ENCODE measurements around the gene CELF2. TPM values are rescaled to one million over a fixed set of nuclear protein-coding genes. Genes with fewer than 3 reads are reported as not detected.
A peak's percentile ranks its signal among the peaks of the same experiment; 100 is the strongest.
"Not testable (repeated sequence)": the region's sequence is repeated elsewhere in the genome, so short reads cannot be mapped to it uniquely, and the experiment has no call there.

The CELF2 gene
- polyA plus RNA-seq (ENCODE audit: insufficient read length in 3 of 3), result 10 to 100 TPM; 11.2 to 11.8 (median 11.5) TPM
- long read RNA-seq, donor 1, result 0 reads
- long read RNA-seq, donor 2, result 0 reads
- long read RNA-seq, donor 3, partial matches to known transcripts, result 0 of 1 reads
- long read RNA-seq, donor 3, other reads (novel, unspliced or antisense), result 0 of 1 reads
- long read RNA-seq, donor 4, result 0 reads
- long read RNA-seq, donor 5, result 0 reads
- long read RNA-seq, donor 6, result 0 reads
- long read RNA-seq, donor 7, result 0 reads
- long read RNA-seq, donor 8, partial matches to known transcripts, result 5 of 5 reads
- long read RNA-seq, donor 8, other reads (novel, unspliced or antisense), result 0 of 5 reads
- long read RNA-seq, donor 9, partial matches to known transcripts, result 15 of 15 reads
- long read RNA-seq, donor 9, other reads (novel, unspliced or antisense), result 0 of 15 reads
- long read RNA-seq, donor 10, full-length matches to known transcripts, result 1 of 1 reads
- long read RNA-seq, donor 10, partial matches to known transcripts, result 0 of 1 reads
- long read RNA-seq, donor 10, other reads (novel, unspliced or antisense), result 0 of 1 reads
- long read RNA-seq, donor 11, result 0 reads
- long read RNA-seq, donor 12, result 0 reads
- long read RNA-seq, donor 13, full-length matches to known transcripts, result 1 of 1 reads
- long read RNA-seq, donor 13, partial matches to known transcripts, result 0 of 1 reads
- long read RNA-seq, donor 13, other reads (novel, unspliced or antisense), result 0 of 1 reads
- long read RNA-seq, donor 14, result 0 reads
- long read RNA-seq, donor 15, full-length matches to known transcripts, result 2 of 2 reads
- long read RNA-seq, donor 15, partial matches to known transcripts, result 0 of 2 reads
- long read RNA-seq, donor 15, other reads (novel, unspliced or antisense), result 0 of 2 reads
- long read RNA-seq, donor 16, result 0 reads

DNA sequence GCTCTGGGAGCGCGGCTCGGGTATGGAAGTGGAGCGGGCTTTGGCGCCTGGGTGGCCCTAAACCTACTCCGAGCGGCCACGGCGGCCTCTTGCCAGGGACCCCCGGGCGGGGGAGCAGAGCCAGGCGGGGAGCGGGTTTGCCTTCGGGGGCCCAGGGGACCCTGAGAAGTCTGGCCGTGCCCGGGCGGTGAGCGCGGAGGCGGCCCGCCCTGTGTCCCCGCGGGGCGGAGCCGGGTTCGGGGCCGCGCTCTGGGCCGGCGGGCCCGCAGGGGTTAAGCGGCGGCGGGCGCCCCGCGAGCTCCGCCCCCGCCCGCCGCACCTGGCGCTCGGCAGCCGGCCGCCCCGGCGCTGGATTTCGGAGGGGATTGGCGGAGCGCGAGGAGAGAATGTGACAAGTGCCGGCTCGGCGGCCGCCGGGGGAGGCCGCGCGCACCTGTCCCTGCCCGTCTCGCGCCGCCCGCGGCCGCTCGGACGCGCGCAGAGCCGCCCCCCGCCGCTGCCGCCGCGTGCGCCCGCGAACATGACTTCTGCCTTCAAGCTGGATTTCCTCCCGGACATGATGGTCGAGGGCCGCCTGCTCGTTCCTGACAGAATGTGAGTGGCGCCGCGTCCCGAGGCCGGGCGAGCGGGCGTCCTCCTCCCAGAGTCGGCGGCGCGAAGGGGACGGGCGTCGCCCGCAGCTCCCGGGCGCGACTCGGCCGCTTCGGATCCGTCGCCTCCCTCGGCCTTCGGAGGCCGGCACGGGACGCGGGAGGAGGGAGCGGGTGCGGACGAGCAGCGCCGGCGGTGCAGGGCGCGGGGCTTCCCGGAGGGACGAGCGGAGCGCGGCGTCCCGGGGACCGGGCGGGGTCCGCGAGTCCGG lies at the start of gene CELF2:
TSS of gene CELF2 (plus strand) at position 303 of the 862 bp plus-strand sequence. CDS start at position 521, 218 bp downstream.
- DNase-seq, result peak; percentile 51

DNA sequence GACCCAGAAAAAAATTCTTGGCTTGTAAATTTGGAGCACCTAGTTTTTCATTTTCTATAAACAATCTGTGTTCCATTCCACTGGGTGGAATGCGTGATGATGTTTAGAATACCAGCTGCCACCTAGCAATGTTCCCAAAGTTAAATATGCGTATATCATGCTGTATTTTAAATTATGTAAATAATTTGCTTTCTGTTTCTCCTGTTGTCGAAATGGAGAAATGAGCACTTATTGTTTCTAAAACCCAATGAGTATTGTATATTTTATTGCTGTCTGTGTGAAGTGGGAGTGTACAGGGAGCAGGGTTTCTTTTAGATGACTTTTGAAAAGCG lies 49.4 kb upstream of the CELF2 start:
- no peak for DNase-seq

DNA sequence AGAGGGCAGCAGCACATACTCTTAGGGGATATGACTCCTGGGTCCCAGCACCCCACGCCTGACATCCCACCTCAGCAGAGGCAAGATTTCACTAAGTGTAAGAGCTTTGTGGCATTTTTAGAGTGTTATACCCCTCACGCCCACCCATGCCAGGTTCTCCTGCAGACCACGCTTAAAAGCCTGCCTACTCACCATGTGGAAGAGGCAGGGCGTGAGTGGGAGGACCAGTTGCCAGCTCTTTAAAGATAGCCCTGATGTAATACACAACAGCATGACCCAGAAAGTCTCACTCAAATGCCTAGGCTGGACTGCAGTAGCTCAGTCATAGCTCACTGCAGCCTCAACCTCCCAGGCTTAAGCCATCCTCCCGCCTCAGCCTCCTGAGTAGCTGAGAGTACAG lies 44.4 kb upstream of the CELF2 start:
- no peak for DNase-seq

DNA sequence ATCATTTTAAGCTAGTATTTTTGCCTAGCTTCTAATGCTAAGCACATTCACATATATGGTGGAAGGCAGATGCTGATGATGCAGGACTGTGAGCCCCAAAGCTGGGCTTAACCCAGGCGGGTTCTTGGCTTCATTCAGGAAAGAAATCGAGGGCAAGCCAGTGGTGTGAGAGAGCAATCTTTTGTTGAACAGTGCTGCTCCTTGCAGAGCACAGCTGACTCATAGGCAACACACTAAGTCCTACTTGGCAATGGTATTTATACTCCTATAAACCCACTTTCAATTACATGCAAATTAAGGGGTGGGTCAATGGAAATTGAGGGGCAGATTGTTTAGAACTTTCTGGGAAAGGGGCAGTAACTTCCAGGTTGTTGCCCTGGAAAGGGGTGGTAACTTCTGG lies 42.0 kb upstream of the CELF2 start:
- DNase-seq, result no peak

DNA sequence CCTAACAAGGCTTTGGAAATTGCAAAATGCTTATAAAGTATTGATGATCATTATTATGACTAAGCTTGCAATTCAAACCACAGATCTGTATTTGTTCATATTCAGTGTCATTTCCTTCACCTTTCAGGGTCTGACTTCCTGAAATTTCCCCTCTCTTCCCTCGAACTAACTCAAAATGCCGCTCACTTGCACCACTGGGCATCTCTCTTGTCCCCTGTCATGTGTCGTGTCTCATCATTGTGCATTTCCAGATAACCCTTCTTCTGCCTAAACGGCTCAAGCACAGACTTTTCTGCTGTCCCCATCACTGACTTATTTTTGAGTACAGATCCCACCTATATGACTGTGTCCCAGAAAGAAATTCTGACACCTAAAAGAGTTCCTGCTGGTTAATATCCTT lies 41.0 kb upstream of the CELF2 start:
- DNase-seq, result no peak

DNA sequence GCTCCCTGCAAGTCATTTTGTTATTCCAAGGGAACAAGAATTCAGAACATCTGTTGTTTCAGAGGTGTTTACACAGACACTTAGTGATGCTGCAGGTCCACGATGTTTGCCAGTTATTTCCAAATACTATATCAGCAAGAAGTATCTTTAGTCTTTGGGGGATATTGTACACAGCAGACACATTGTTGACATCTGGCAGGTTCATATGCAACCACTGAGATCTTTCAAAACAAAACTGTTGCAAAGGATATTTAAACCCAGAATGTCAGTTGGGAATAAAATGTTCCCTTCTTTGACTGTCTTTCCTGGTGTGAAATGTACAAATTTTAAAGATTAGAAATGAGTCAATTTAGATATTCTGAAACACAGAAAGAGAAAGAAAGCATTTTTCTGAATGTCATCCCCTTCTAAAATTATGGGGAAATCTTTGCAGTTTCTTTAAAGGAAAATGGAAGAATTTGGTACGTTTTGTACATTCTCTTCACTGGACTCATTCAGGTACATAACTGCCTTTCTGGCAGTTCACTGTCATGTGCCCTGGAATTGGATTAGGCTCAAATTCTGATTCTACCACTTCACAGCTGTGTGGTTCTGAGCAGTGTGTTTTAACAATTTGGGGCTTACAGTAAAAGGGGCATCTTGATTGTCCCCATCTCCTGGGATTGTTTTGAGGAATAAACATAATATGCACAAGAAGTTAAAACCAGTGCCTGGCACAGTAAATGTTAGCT lies 40.3 kb upstream of the CELF2 start:
- no peak for DNase-seq

DNA sequence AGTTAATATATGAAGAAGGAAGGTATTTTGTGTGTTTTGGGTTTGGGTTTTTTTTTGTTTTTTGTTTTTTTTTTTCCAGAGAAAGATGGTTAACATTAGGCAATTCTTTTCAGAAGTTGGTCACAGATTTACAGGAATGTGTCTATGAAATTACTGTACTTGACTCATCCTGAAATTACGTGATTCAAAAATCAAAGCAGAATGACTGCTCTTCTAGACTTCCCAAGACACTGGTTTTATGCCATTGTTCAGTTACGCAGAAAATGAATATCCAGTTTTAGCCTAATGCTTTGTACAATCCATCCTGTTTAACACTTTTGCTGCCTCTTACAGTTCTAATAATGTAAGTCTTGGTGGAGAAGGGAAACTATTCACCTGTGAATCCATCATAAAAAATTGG lies 39.7 kb upstream of the CELF2 start:
- DNase-seq, result no peak

DNA sequence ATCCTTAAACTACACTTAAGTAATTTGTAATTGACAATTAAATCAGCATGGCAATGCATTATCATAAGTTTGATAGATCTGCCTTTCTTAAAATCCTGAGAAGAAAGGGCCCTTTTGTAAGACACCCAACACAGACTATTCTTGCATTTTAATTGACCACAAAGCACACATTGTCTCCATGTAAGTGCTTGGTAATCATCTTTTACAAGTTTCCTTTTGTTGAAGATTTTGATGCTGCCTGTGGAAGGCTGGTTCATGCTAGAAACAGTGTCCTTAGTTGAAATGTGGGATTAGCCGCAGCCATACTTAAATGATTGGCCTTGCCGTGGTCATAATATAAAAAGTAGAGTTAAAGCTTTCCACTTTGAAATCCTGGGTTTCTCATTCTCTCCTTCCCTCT lies 32.3 kb upstream of the CELF2 start:
- no peak for DNase-seq

DNA sequence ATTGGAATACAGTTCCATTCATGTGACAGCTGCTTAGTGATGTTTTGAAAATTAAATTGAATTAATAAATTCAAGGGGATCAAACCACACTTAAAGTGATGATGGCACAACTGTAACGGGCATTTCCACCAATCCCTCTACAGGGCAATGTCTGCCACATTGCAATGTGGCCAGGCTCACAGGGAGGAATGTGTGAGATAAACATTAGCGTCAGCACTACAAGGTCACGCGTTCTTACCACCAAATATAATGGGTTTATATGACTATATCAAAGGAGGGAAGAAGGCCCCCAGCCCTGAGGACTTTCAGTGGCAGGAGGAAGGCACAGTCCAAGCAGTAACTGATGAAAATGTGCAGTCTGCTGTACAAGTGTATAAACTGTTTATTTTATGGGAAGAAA lies 31.1 kb upstream of the CELF2 start:
- DNase-seq, result no peak

DNA sequence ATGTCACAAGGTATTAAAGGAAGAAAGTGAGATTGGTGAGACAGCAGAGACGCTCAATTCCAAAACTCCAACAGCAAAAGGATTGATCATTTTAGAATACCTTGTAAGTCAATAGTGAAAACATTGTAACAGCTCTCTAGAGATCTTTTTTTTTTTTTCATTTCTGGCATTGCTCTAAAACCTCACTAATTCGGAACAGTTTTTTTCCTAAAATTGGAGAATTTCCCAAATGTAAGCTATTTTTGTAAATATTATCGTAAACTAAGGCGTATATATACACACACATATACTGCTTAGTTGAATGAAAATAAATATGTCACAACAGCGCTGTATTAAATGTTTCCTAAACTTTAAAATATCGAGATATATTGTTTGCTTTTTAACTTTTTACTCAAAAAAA lies 30.6 kb upstream of the CELF2 start:
- DNase-seq, result no peak

DNA sequence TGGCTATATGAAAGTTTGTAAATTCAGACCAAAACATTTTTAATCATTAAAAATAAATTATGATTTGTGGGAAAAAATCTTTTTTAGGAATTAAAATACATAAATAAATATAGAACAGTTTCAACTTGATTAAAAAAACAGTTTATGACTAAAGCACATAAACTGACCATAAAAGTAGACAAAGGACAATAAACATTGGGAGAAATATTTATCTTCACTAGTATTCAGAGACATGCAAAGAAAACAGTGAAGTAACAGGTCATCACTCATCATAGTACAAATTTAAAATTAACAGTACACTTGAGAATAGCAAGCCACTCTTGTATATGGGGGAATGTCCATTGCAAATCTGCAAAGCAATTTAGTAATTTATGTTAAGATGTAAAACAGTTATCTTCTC lies 28.0 kb upstream of the CELF2 start:
- DNase-seq, result no peak

DNA sequence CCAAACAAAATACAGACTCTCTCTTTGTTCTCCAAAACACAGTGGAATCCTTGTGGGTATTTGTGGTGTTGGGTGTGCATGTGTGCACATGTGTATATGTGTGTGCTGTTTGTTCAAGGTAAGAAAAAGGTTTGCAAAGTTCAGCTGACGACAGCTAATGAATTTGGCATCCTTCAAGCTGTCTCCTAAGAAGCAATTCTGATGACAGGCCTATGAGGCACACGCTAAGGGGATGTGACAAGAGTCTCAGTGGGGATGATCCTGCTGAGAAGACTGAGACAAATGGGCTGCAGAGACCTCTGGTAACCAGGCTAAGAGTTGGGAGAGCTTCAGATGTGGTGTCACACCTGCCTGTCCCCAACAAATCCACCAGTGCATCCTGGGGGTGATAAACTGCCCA lies 26.5 kb upstream of the CELF2 start:
- no peak for DNase-seq

DNA sequence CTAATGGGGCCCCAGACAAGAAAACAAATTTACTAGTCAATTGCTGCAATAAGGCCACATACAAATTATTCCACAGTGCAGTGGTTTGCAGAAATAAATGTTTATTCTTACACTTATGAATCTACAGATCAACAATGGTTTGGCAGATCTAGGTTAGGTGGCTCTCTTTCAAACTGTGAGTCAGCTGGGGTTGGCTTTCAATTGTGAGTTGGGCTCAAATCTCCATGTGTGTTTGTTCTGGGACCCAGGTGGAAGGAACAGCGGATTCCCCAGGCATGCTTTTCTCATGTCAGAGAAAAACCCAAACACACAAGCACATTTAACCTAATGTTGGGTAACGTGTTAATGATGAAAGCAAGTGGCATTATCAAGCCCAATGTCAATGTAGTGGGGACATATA lies 25.6 kb upstream of the CELF2 start:
- no peak for DNase-seq

DNA sequence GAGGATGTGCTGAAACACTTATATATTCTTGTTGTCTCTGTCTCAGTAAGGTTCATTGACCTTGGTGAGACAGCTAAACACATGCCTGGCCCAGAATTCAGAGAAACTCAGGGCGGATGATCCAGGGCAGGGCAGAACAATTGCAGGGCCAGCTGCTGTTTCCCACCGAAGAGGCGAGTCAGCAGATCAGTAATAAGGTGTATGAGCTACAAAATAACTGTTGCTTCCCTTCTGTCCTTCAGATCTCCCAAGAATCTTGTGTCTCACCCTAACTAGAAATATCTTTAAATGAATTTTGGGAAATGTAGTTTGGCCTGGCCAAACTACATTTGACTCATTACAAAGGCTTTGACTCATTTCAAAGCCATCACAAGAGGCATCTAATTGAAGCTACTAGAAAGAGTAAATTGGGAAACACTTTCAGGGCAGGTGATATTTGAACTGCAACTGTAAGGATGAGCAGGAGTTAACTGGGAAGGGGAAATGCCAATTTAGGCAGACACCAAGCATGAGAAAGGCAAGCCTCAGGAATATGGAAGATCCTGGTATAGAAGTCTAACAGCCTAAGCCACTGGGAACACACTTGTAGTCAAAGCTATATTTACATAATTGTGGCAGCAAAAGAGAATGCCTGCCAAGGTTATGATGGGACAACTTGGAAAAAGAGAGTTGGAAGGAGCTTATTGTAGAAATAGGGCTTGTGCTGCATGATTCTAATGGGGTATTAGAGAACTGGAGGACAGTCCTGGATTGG lies 24.5 kb upstream of the CELF2 start:
- DNase-seq, result no peak

DNA sequence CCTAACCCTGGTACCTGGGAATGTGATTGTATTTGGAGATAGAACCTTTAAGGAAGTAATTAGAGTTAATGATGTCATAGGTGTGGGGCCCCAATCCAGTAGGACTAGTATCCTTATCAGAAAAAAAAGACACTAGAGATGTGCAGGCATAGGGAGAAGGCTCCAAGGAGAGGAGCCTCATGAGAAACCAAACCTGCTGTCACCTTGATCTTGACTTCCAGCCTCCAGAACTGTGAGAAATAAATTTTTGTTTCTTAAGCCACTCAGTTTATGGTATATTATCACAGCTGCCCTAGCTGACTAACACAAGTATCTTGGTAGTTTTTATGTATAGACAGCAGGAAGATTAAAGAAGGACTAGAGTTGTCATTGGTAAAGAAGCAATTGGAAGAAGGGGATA lies 23.9 kb upstream of the CELF2 start:
- DNase-seq, result no peak

DNA sequence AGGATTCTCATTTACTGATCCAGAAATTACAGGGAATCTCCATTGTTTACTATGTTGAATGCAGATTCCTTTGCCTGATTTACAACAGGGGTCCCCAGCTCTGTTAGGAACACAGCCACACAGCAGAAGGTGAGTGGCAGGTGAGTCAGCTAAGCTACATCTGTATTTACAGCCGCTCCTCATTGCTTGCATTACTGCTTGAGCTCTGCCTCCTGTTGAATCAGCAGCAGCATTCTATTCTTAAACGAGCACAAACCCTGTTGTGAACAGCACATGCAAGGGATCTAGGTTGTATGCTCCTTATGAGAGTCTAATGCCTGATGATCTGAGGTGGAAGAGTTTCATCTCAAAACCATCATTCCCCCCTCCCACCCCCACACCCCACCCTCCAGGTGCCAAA lies 23.3 kb upstream of the CELF2 start:
- DNase-seq, result no peak

DNA sequence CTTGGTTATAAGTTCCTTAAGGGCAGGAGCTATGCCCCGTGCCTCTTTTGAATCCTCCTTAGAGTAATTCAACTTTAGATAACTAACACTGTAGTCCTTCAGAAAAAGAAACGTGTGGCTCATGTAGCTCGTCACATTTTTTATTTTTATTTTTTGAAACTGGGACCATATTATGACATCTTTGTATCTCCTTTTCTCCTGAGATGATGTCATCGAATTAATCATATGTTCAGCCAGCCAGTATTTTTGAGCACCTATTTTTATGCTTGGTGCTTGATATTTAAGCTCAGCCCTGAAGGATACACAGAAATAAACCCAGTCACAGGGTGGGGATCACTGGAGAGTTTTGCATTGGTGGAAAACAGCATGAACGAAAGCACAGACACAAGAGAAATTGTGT lies 22.6 kb upstream of the CELF2 start:
- DNase-seq, result no peak

DNA sequence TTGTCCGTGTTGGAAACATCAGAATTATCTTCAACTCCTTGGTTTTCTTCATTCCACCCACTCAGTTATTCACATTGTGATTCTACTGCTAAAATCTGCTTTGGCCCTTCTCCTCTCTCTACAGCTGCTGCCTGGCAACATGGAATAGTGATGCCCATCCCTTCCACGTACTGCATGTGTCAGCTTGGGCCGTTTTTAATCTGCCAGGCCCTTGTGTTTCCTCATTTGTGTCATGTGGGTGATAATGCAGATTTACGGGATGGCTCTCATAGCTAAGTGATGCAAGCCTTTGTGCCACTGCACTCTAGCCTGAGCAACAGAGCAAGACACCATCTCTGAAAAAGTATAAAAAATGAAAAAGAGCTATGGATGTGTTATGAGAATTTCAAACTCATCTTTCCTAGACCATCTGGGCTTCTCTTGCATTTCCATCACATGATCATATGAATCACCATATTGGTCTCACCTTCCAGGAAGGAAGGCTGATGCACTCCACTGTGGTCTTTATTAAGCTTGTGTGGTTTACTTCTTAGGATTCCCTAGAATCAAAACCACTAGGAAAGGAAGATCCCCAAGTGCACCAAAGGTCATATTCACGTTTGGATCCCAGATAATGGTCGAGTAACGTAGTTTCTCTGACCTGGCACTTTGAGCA lies 20.6 kb upstream of the CELF2 start:
- DNase-seq, result no peak

DNA sequence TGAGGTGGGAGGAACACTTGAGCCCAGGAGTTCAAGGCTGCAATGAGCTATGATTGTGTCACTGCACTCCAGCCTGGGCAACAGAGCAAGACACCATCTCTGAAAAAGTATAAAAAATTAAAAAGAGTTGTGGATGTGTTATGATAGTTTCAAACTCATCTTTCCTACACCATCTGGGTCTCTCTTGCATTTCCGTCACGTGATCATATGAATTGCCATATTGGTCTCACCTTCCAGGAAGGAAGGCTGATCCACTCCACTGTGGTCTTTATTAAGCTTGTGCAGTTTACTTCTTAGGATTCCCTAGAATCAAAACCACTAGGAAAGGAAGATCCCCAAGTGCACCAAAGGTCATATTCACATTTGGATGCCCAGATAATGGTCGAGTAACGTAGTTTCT lies 18.2 kb upstream of the CELF2 start:
- DNase-seq, result not testable (repeated sequence)

DNA sequence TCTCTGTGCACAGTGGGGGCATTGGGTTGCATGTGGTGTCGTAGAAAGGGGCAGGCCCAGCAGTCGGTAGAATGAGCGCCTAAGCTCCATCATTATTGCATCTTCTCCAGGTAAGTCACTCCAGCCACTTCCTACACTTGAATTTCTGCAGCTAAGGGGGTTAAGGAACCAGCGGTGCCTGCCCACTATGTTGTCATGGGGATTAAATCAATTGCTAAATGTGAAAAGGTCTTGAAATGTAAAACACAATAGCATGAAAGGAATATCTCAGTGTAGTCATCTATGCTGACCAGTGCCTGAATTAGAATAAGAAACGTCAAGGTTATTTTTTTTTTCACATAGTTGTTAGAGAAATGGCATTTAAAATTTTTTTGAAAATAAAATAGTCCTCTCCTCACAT lies 15.2 kb upstream of the CELF2 start:
- no peak for DNase-seq
